Hepatocyte (in vitro differentiated cells): ENCODE data around the gene NBPF6.

ENCODE experiments used
- EZH2 ChIP-seq: fragments of 200-600 bp; sonication (generic); IDR thresholded peaks from 2 replicates; pipeline ENCODE4 v1.6.1; 2016; ENCODE audit warnings: antibody characterized with exemption, mild to moderate bottlenecking, borderline replicate concordance
- TF ChIP-seq, protein P1 (sequence below): fragments of 200-600 bp; sonication (generic); IDR thresholded peaks from 2 replicates; pipeline ENCODE4 v1.5.1; 2016; ENCODE audit warnings: antibody characterized with exemption, mild to moderate bottlenecking; ENCODE audit not compliant: poor library complexity

DNA sequence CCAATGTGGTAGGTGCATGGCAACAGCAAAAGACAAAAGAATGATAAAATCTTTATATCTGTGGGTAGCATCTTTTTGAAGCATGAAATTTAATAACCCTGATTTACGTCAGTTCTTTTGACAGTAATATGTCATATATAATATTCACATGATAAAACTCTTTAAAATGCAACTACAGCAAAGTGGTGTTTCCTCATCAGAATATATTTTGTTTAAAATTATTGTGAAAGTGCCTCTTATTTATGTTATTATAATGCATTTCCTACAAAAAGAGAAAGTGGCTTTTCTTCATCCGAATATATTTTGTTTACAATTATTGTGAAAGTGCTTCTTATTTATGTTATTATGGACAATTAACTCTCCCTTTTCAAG, 62.9 kb downstream of the NBPF6 start:
- no peak for TF ChIP-seq EZH2
- TF ChIP-seq, protein P1, sequence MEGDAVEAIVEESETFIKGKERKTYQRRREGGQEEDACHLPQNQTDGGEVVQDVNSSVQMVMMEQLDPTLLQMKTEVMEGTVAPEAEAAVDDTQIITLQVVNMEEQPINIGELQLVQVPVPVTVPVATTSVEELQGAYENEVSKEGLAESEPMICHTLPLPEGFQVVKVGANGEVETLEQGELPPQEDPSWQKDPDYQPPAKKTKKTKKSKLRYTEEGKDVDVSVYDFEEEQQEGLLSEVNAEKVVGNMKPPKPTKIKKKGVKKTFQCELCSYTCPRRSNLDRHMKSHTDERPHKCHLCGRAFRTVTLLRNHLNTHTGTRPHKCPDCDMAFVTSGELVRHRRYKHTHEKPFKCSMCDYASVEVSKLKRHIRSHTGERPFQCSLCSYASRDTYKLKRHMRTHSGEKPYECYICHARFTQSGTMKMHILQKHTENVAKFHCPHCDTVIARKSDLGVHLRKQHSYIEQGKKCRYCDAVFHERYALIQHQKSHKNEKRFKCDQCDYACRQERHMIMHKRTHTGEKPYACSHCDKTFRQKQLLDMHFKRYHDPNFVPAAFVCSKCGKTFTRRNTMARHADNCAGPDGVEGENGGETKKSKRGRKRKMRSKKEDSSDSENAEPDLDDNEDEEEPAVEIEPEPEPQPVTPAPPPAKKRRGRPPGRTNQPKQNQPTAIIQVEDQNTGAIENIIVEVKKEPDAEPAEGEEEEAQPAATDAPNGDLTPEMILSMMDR: no peak
